ENCODE results near the gene MAP4K3. TPM values are rescaled to one million over a fixed set of nuclear protein-coding genes. Genes with fewer than 3 reads are reported as not detected.

The MAP4K3 gene
- total RNA-seq (39.5 TPM), polyA plus RNA-seq (ENCODE audit: insufficient read depth, low read depth, low replicate concordance) (14.9 TPM)
- long read RNA-seq, donor 1, full-length matches to known transcripts, result 5 of 17 reads
- long read RNA-seq, donor 1, partial matches to known transcripts, result 12 of 17 reads
- long read RNA-seq, donor 1, other reads (novel, unspliced or antisense), result 0 of 17 reads
- long read RNA-seq, donor 2, result 0 reads
- long read RNA-seq, donor 3, full-length matches to known transcripts, result 7 of 25 reads
- long read RNA-seq, donor 3, partial matches to known transcripts, result 18 of 25 reads
- long read RNA-seq, donor 3, other reads (novel, unspliced or antisense), result 0 of 25 reads
- long read RNA-seq, donor 4, full-length matches to known transcripts, result 2 of 2 reads
- long read RNA-seq, donor 4, partial matches to known transcripts, result 0 of 2 reads
- long read RNA-seq, donor 4, other reads (novel, unspliced or antisense), result 0 of 2 reads
- long read RNA-seq, donor 5, result 0 reads
- long read RNA-seq, donor 6, full-length matches to known transcripts, result 1 of 18 reads
- long read RNA-seq, donor 6, partial matches to known transcripts, result 17 of 18 reads
- long read RNA-seq, donor 6, other reads (novel, unspliced or antisense), result 0 of 18 reads
- long read RNA-seq, donor 7, full-length matches to known transcripts, result 16 of 25 reads
- long read RNA-seq, donor 7, partial matches to known transcripts, result 5 of 25 reads
- long read RNA-seq, donor 7, other reads (novel, unspliced or antisense), result 4 of 25 reads
- long read RNA-seq, donor 8, partial matches to known transcripts, result 0 of 1 reads
- long read RNA-seq, donor 8, other reads (novel, unspliced or antisense), result 0 of 1 reads
- long read RNA-seq, donor 9, full-length matches to known transcripts, result 2 of 2 reads
- long read RNA-seq, donor 9, partial matches to known transcripts, result 0 of 2 reads
- long read RNA-seq, donor 9, other reads (novel, unspliced or antisense), result 0 of 2 reads
- long read RNA-seq, donor 10, result 0 reads

DNA sequence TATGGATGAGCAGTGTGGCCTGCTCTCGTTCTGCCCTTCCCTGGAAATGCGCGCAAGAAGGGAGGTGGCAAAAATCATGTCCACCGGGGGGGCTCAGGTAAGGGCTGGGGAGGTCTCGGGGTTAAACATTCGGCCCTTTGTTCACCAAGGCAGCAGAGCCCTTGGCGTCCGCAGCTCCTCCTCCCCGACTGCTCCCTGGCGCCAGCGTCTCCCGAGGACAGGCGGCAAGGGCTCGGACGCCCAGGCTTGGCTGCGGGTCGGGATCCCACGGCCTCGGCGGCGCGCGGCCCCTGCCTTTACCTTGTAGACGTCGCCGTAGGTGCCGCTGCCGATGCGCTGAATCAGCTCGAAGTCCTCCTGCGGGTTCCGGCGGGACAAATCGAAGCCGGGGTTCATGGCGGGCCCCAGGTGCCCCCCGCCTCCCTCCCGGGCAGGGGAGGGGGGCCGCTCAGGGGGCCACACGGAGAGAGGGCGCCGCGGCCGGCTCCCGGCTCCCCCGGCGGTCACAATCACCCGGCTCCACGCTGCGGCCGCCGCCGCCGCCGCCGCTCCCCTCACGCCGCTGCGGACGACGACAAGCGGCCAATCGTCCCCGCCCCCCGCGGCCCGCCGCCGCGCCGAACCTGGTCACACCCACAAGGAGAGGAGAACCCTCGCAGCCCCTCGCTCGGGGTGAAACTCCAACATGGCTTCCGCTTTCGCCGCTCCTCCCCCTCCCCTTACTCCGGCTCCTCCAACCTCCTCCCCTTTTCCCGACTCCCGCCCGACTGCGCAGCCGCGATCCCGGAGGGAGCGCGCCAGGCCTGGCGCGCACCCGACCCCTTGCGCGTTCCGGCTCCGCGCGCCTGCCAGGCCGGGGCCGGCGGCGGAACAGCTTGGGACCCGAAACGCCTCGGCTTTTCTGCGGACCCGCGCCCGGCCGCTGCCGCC is at the start of gene MAP4K3:
Gene MAP4K3 (minus strand): TSS at position 694 of the 930 bp plus-strand sequence. CDS start 298 bp downstream, at position 396.
- intact Hi-C loops (cut with DNase I), result no loop called here

DNA sequence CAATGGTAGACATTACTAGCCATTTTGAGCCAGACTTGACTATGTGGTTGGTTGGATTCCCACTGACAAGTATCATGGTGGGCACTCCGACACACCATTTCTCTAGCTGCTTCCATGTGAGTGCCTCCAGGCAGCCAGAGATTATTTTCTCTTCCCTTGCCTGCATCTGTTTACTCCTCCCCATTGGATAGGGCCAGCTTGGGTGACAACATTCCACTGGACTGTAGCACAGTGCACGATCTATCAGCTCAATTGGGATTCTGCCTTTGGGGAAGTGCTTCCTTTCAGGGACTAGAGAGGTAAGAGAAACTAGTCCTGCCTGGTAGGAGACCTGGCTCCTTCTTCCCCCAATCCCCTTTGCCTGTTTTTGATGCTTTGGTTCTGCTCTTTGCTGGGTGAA is 49.0 kb upstream of the MAP4K3 start:
- no peak overlapping the region for H3K27ac ChIP-seq (ENCODE audit: low read depth in 2 of 2, low read length in 2 of 2)
- no peak for DNase-seq
- H3K27me3 ChIP-seq (ENCODE audit: control insufficient read depth, insufficient read depth, low read length), result no peaks in the 10 kb centered on the region
- H3K9ac ChIP-seq (ENCODE audit: low read length in 3 of 3), result no peak overlapping the region
- no peaks in the 10 kb centered on the region for H3K9me3 ChIP-seq (ENCODE audit: control insufficient read depth in 2 of 3, insufficient read depth in 1 of 3, low read length in 3 of 3)
- TF ChIP-seq, protein P1, sequence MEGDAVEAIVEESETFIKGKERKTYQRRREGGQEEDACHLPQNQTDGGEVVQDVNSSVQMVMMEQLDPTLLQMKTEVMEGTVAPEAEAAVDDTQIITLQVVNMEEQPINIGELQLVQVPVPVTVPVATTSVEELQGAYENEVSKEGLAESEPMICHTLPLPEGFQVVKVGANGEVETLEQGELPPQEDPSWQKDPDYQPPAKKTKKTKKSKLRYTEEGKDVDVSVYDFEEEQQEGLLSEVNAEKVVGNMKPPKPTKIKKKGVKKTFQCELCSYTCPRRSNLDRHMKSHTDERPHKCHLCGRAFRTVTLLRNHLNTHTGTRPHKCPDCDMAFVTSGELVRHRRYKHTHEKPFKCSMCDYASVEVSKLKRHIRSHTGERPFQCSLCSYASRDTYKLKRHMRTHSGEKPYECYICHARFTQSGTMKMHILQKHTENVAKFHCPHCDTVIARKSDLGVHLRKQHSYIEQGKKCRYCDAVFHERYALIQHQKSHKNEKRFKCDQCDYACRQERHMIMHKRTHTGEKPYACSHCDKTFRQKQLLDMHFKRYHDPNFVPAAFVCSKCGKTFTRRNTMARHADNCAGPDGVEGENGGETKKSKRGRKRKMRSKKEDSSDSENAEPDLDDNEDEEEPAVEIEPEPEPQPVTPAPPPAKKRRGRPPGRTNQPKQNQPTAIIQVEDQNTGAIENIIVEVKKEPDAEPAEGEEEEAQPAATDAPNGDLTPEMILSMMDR (IDR thresholded peaks at IDR 0.05; ENCODE audit: borderline replicate concordance, extremely low read depth, insufficient read depth), result no peak
- H3K4me1 ChIP-seq (ENCODE audit: control insufficient read depth in 2 of 3, insufficient read depth in 2 of 3, low read depth in 1 of 3, low read length in 3 of 3), result no peaks in the 10 kb centered on the region
- H3K36me3 ChIP-seq (ENCODE audit: control insufficient read depth in 2 of 3, insufficient read depth in 3 of 3, low read length in 3 of 3), result no peaks in the 10 kb centered on the region
- FAIRE-seq, result no peak
- no peak overlapping the region for H3K4me3 ChIP-seq (ENCODE audit: low read length in 3 of 3)
- intact Hi-C loops (cut with DNase I), result no loop called here

More for the DNA sequence above, at the start of gene MAP4K3:
- Histone ChIP-seq H3K9ac (ENCODE audit: low read length in 3 of 3) (peak within 1 kb of the TSS; percentile 91 to 96 (median 91)), H3K27ac (ENCODE audit: low read depth in 2 of 2, low read length in 2 of 2) (peak within 1 kb of the TSS; percentile 80 to 89), H3K4me1 (ENCODE audit: control insufficient read depth in 2 of 3, insufficient read depth in 2 of 3, low read depth in 1 of 3, low read length in 3 of 3) (peaks cover 3 to 34% (median 16%) of the 10 kb centered on the region in 3 donors), H3K4me3 (ENCODE audit: low read length in 3 of 3) (peak within 1 kb of the TSS; percentile 86 to 96 (median 87)), H3K27me3 (ENCODE audit: control insufficient read depth, insufficient read depth, low read length) (no peaks in the 10 kb centered on the region), H3K9me3 (ENCODE audit: control insufficient read depth in 2 of 3, insufficient read depth in 1 of 3, low read length in 3 of 3) (no peaks in the 10 kb centered on the region), H3K36me3 (ENCODE audit: control insufficient read depth in 2 of 3, insufficient read depth in 3 of 3, low read length in 3 of 3) (no peaks in the 10 kb centered on the region)
- FAIRE-seq, result no peak
- TF ChIP-seq, protein P1 (IDR thresholded peaks at IDR 0.05; ENCODE audit: borderline replicate concordance, extremely low read depth, insufficient read depth), result no peak
- peak; percentile 97 to 98 (median 97) for DNase-seq

DNA sequence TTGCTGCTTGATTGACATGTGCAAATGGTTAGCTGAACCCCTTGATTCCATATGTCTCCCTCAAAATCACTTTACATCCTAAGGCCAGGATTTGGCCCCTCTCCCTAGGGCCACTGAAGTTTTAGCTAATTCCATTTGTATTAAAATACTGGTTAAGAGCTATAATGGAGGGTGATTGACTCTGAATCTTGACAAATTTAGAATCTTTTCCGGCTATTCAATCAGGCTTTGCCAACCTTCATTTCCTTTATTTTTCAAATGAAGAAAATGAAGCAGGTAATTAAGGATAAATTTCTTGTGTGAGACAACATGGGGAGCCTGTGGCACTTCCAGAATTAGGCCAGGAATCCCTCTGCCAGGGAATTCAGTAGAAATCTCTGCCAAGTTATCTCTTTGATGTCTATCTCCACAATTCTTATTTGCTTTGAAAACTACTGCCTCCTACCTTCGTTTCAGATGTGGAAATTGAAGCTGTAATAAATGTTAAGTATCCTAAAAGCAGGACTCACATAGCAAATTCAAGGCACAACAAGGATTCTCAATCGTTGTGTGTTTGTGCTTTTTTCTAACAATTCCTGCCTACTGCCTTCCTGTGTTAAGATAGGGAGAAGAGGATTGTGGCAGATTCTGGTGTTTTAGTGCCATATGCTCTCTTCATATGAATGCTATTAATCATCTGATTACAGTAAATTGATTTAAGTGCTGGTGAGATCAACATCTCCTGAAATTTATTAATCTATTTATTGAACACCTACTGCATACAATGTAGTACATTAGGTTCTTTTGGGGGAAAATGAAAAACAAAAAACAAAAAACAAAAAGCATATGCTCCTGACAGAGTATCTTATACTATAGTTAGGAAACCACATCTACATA is 47.8 kb upstream of the MAP4K3 start:
- no peaks in the 10 kb centered on the region for H3K36me3 ChIP-seq (ENCODE audit: control insufficient read depth in 2 of 3, insufficient read depth in 3 of 3, low read length in 3 of 3)
- DNase-seq, result no peak
- no peak overlapping the region for H3K9ac ChIP-seq (ENCODE audit: low read length in 3 of 3)
- TF ChIP-seq, protein P1 (IDR thresholded peaks at IDR 0.05; ENCODE audit: borderline replicate concordance, extremely low read depth, insufficient read depth), result no peak
- intact Hi-C loops (cut with DNase I), result no loop called here
- no peaks in the 10 kb centered on the region for H3K27me3 ChIP-seq (ENCODE audit: control insufficient read depth, insufficient read depth, low read length)
- no peaks in the 10 kb centered on the region for H3K4me1 ChIP-seq (ENCODE audit: control insufficient read depth in 2 of 3, insufficient read depth in 2 of 3, low read depth in 1 of 3, low read length in 3 of 3)
- no peak overlapping the region for H3K4me3 ChIP-seq (ENCODE audit: low read length in 3 of 3)
- no peak for FAIRE-seq
- H3K9me3 ChIP-seq (ENCODE audit: control insufficient read depth in 2 of 3, insufficient read depth in 1 of 3, low read length in 3 of 3), result no peaks in the 10 kb centered on the region
- no peak overlapping the region for H3K27ac ChIP-seq (ENCODE audit: low read depth in 2 of 2, low read length in 2 of 2)
